ENCODE results near the gene CTNNA2. TPM values are rescaled to one million over a fixed set of nuclear protein-coding genes. Genes with fewer than 3 reads are reported as not detected.

The CTNNA2 gene
- total RNA-seq, 6 experiments from 2014 or later, result 0.44 TPM; not detected in 5

DNA sequence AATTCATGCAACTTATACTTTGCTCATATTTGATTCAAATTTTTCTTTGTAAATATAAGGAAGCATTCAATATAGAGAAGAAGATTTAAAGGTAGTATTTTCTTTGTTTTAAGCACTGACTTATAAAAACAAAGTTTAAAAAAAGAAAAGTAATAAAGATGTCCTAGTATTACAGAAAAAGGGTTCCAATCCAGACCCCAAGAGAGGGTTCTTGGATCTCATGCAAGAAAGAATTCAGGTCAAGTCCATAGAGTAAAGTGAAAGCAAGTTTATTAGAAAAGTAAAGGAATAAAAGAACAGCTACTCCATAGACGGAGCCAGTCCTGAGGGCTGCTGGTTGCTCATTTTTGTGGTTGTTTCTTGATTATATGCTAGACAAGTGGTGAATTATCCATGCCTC lies 267.9 kb downstream of the CTNNA2 start:
- ATAC-seq, result no peak
- no peaks in the 10 kb centered on the region for H3K4me1 ChIP-seq
- TF ChIP-seq POLR2A (IDR thresholded peaks at IDR 0.05), result no peak
- TF ChIP-seq, protein P1, sequence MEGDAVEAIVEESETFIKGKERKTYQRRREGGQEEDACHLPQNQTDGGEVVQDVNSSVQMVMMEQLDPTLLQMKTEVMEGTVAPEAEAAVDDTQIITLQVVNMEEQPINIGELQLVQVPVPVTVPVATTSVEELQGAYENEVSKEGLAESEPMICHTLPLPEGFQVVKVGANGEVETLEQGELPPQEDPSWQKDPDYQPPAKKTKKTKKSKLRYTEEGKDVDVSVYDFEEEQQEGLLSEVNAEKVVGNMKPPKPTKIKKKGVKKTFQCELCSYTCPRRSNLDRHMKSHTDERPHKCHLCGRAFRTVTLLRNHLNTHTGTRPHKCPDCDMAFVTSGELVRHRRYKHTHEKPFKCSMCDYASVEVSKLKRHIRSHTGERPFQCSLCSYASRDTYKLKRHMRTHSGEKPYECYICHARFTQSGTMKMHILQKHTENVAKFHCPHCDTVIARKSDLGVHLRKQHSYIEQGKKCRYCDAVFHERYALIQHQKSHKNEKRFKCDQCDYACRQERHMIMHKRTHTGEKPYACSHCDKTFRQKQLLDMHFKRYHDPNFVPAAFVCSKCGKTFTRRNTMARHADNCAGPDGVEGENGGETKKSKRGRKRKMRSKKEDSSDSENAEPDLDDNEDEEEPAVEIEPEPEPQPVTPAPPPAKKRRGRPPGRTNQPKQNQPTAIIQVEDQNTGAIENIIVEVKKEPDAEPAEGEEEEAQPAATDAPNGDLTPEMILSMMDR (IDR thresholded peaks at IDR 0.05), result no peak
- H3K9me3 ChIP-seq, result no peaks in the 10 kb centered on the region
- H3K4me3 ChIP-seq, result no peak overlapping the region
- DNase-seq, result no peak
- WGBS (ENCODE audit: insufficient coverage, low coverage, low lambda C conversion rate, missing lambda C conversion rate), result 60% methylated on average over 1 of the region's 1 CpG
- no peak overlapping the region for H3K27ac ChIP-seq
- no peaks in the 10 kb centered on the region for H3K36me3 ChIP-seq
- H3K27me3 ChIP-seq, result no peaks in the 10 kb centered on the region
- intact Hi-C loops (cut with DNase I), result no loop called here

DNA sequence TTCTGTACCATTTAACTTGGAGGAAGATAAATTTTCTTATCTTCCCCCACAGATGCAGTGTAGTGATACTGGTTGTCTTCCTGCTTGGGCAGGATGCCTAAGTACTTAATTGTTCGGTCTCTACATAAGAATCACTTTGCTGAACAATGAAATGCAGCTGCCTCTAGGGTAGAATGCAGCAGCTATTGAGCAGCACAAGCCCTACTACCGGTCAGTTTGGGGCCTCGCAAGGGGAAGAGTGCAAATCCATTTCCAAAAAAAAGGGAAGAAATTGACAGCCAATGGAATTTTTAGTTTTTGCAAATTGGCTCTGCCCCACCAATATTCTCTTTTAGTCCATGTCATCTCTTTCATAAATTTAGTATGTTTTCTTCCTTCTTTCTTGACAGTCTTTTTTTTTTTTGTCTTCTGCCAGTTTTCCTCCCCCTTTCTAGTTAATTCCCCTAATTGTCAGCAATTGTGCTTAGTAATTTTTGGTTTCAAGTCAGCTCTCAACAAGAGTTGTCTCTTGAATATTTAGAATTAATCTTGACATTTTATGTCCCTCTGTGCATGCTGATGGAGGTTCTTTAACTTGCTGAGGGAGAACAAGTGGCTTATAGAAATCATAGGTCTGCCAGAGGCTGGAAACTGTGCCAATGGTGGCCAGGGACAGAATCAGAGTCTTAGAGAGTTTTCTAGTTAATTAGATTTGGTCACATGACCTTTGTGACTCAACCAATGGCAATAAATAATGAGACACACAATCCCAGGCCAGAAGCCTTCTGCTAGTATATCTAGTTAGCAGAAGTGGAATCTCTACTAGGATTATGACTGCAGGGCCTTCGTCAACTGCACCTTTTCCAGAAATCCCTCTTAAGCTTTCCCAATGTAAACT lies 270.0 kb downstream of the CTNNA2 start:
- H3K4me1 ChIP-seq, result no peaks in the 10 kb centered on the region
- intact Hi-C loops (cut with DNase I), result no loop called here
- no peak for TF ChIP-seq POLR2A (IDR thresholded peaks at IDR 0.05)
- no peak overlapping the region for H3K27ac ChIP-seq
- no peaks in the 10 kb centered on the region for H3K27me3 ChIP-seq
- H3K9me3 ChIP-seq, result no peaks in the 10 kb centered on the region
- no peak overlapping the region for H3K4me3 ChIP-seq
- H3K36me3 ChIP-seq, result no peaks in the 10 kb centered on the region
- DNase-seq (no peak), ATAC-seq (no peak)
- WGBS (ENCODE audit: insufficient coverage, low coverage, low lambda C conversion rate, missing lambda C conversion rate), result 32% methylated on average over 4 of the region's 4 CpGs

DNA sequence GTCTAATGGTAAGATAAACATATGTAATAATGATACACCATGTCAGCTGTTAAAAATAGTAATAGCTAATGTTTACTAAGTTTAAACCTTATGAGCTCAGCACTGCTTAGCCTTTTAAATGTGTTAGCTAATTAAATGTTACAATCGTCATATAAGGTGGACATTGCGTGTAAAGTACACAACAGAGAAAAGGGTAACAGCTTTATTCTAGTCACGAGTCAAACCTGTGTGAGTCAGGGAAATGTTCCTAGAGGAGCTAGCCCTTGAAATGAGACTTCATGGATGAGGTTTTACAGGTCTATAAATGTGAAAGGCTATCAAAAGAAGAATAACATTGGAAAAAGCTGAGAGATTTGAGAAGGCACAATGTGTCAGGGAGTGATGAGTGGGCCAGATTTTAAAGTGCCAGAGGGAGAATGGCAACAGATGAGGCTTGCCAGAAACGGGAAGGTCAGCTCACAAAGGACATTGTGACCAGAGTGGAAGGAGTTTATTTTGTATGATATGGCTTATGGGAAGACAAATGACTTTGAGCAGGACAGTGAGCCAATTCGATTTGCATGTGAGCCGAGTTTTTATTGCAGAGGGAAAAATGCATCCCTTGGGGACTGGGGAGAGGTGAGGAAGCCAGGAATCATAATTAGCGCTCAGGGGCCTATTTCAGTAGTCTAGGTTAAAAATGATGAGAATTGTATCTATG lies 276.3 kb downstream of the CTNNA2 start:
- ATAC-seq, result no peak
- Histone ChIP-seq H3K27ac (no peak overlapping the region), H3K36me3 (no peaks in the 10 kb centered on the region), H3K4me1 (no peaks in the 10 kb centered on the region), H3K27me3 (no peaks in the 10 kb centered on the region), H3K9me3 (no peaks in the 10 kb centered on the region), H3K4me3 (no peak overlapping the region)
- DNase-seq, result no peak
- intact Hi-C loops (cut with DNase I), result no loop called here
- 55% methylated on average over 7 of the region's 7 CpGs for WGBS (ENCODE audit: insufficient coverage, low coverage, low lambda C conversion rate, missing lambda C conversion rate)
- TF ChIP-seq, protein P1 (IDR thresholded peaks at IDR 0.05), result no peak
- TF ChIP-seq POLR2A (IDR thresholded peaks at IDR 0.05), result no peak

DNA sequence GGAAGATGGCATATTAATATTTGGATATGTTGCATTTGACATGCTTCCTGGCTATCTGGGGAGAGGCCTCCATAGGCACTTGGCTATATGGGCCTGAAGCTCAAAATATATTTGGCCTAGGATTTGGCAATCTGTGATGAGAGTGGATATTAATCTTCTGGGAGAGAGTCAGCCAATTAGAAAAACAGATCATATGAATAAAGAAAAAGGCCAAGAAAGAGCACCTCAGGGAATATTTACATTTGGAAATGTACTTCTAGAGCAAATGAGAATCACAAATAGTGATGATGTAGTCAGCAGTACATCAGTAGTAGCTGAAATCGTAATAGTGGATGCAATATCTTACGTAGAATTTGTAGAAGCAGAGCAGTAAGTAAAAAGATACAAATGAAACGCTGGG lies 277.0 kb downstream of the CTNNA2 start:
- 47% methylated on average over 3 of the region's 3 CpGs for WGBS (ENCODE audit: insufficient coverage, low coverage, low lambda C conversion rate, missing lambda C conversion rate)
- no peak overlapping the region for H3K4me3 ChIP-seq
- no peaks in the 10 kb centered on the region for H3K4me1 ChIP-seq
- no peak for ATAC-seq
- TF ChIP-seq POLR2A (IDR thresholded peaks at IDR 0.05), result no peak
- TF ChIP-seq, protein P1 (IDR thresholded peaks at IDR 0.05), result no peak
- intact Hi-C loops (cut with DNase I), result no loop called here
- H3K27me3 ChIP-seq, result no peaks in the 10 kb centered on the region
- no peak for DNase-seq
- no peaks in the 10 kb centered on the region for H3K9me3 ChIP-seq
- H3K36me3 ChIP-seq, result no peaks in the 10 kb centered on the region
- no peak overlapping the region for H3K27ac ChIP-seq

DNA sequence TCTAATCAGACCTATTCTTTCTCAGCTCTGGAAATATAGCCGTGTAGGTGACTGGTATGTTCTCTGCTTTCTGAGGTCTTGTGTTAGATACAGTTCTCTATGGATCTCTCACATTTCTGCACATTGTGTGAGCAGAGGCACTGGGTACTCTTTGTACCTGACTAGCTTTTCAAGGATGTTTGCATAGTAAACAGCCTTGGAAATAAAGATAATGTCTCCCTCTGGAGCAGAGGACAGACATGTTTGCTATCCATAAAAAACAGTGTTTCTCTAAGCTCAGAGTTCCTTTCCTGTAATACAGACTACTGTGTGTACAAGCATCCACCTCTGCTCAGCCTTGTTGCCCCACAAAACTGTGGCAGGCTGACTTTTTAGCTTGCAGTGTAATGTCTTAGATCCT lies 279.2 kb downstream of the CTNNA2 start:
- Histone ChIP-seq H3K27ac (no peak overlapping the region), H3K27me3 (no peaks in the 10 kb centered on the region), H3K4me3 (no peak overlapping the region), H3K4me1 (no peaks in the 10 kb centered on the region), H3K9me3 (no peaks in the 10 kb centered on the region), H3K36me3 (no peaks in the 10 kb centered on the region)
- intact Hi-C loops (cut with DNase I), result no loop called here
- 75% methylated on average over 1 of the region's 1 CpG for WGBS (ENCODE audit: insufficient coverage, low coverage, low lambda C conversion rate, missing lambda C conversion rate)
- DNase-seq, result no peak
- ATAC-seq, result no peak
- TF ChIP-seq, protein P1 (IDR thresholded peaks at IDR 0.05), result no peak
- TF ChIP-seq POLR2A (IDR thresholded peaks at IDR 0.05), result no peak

Measured in right lobe of liver (tissue), 6 donors.